ENCODE results near the gene CPE.

GRCh38 chr4:165426331-165426730 is 47.5 kb downstream of the CPE start:
- TF ChIP-seq, protein P1, sequence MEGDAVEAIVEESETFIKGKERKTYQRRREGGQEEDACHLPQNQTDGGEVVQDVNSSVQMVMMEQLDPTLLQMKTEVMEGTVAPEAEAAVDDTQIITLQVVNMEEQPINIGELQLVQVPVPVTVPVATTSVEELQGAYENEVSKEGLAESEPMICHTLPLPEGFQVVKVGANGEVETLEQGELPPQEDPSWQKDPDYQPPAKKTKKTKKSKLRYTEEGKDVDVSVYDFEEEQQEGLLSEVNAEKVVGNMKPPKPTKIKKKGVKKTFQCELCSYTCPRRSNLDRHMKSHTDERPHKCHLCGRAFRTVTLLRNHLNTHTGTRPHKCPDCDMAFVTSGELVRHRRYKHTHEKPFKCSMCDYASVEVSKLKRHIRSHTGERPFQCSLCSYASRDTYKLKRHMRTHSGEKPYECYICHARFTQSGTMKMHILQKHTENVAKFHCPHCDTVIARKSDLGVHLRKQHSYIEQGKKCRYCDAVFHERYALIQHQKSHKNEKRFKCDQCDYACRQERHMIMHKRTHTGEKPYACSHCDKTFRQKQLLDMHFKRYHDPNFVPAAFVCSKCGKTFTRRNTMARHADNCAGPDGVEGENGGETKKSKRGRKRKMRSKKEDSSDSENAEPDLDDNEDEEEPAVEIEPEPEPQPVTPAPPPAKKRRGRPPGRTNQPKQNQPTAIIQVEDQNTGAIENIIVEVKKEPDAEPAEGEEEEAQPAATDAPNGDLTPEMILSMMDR (IDR thresholded peaks at IDR 0.05; ENCODE audit: low read length): no peak
- TF ChIP-seq EZH2 (IDR thresholded peaks at IDR 0.05; ENCODE audit: borderline replicate concordance, low read length): no peak

Data from OCI-LY1 (cell line).